ENCODE data around the gene TRAPPC4.

DNA sequence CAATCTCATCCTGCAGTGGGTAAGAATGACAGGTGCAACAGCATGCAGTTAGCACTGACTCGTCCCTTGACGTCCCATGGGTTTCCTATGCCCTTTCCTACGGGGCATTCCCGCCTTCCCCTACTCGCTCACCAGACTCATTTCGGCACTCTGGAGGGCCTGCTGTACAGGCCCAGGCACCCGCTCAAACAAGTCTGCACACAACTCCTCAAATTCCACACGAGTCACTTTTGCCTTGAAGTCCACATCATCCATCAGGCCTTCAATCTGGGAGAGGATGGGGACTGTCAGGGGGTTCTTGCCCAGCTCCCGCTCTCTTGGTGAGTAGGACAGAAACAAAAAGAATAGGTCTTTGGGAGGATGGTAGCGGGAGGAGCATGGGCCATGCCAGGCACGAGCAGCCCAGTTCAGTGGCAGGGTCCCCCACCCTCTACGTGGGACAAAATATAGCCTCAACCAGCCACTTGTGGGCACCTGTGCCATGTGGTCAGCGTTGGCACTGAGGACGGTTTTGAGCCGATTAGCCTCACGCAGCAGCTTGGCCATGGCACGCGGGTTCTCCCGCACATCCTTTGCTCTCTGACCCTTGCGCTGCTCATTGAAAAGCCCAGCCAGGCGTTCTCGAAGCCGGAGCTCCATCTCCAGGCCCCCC lies 33.7 kb downstream of the TRAPPC4 start:
- TF ChIP-seq, protein P1, sequence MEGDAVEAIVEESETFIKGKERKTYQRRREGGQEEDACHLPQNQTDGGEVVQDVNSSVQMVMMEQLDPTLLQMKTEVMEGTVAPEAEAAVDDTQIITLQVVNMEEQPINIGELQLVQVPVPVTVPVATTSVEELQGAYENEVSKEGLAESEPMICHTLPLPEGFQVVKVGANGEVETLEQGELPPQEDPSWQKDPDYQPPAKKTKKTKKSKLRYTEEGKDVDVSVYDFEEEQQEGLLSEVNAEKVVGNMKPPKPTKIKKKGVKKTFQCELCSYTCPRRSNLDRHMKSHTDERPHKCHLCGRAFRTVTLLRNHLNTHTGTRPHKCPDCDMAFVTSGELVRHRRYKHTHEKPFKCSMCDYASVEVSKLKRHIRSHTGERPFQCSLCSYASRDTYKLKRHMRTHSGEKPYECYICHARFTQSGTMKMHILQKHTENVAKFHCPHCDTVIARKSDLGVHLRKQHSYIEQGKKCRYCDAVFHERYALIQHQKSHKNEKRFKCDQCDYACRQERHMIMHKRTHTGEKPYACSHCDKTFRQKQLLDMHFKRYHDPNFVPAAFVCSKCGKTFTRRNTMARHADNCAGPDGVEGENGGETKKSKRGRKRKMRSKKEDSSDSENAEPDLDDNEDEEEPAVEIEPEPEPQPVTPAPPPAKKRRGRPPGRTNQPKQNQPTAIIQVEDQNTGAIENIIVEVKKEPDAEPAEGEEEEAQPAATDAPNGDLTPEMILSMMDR (IDR thresholded peaks at IDR 0.05) = no peak
- TF ChIP-seq EP300 (IDR thresholded peaks at IDR 0.05) = no peak
- no peak for TF ChIP-seq POLR2AphosphoS5 (IDR thresholded peaks at IDR 0.05)
